Activated CD4-positive, alpha-beta T cell treated with anti-CD3 and anti-CD28 coated beads, Interleukin-2, amount 50 U/mL, for 1 hour (primary cell): ENCODE data around the gene GNAS-AS1.

Experiments used
- DNase-seq: peaks from one replicate; pipeline ENCODE4 v3.0.0-alpha.2; 2020

The GNAS-AS1 gene

DNA sequence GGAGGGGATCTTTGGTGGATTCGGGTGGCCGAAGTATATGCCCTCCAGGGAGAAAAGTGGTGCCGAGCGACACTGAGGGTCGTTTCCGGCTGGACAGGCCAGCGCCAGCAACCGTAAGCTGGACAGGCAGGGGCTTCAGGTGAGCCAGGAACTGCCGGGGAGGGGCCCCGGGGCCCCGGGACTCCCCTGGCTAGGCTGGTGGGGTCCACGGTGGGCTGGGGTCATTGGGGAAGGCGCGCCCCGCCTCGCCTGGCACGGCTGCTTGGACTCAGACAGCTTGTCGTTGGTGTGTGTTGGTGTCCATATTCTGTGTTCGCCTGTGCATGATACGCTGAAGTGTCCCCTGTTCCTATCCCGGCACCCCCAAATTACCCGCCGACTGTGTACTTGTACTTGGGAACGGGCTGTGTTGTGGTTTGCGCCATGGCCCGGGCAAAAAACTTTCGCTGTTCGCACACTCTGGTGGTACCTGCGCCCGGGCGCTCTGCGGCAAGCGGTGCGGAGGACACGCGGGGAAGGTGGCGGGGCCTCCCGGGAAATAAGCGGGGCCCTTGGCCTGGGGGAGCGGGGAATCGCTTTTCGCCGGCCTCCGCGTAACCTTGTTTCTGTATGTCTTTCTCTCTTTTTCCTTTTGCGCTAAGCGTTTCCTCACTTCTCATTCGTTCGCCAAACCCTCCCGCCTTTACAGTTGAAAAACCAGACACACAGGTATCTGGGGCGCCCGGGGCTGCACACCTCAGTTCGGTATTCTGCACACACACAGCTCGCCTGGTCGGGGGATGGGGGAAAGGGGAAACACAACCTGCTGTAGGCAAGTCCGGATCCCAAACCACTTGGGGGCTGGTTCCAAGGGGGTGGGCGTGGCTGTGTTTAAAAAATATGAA, 5.0 kb upstream of the GNAS-AS1 start:
- DNase-seq = no peak

DNA sequence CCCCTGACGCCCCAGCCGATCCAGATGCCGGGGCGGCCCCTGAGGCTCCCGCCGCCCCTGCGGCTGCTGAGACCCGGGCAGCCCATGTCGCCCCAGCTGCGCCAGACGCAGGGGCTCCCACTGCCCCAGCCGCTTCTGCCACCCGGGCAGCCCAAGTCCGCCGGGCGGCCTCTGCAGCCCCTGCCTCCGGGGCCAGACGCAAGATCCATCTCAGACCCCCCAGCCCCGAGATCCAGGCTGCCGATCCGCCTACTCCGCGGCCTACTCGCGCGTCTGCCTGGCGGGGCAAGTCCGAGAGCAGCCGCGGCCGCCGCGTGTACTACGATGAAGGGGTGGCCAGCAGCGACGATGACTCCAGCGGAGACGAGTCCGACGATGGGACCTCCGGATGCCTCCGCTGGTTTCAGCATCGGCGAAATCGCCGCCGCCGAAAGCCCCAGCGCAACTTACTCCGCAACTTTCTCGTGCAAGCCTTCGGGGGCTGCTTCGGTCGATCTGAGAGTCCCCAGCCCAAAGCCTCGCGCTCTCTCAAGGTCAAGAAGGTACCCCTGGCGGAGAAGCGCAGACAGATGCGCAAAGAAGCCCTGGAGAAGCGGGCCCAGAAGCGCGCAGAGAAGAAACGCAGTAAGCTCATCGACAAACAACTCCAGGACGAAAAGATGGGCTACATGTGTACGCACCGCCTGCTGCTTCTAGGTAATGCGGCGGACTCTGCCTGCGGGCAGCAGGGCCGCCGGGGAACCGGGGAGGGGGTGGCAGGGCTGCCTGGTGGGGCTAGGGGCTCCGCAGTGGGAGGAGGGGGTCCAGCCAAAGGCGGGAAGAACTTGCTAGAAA, 4.2 kb upstream of the GNAS-AS1 start:
- no peak for DNase-seq

DNA sequence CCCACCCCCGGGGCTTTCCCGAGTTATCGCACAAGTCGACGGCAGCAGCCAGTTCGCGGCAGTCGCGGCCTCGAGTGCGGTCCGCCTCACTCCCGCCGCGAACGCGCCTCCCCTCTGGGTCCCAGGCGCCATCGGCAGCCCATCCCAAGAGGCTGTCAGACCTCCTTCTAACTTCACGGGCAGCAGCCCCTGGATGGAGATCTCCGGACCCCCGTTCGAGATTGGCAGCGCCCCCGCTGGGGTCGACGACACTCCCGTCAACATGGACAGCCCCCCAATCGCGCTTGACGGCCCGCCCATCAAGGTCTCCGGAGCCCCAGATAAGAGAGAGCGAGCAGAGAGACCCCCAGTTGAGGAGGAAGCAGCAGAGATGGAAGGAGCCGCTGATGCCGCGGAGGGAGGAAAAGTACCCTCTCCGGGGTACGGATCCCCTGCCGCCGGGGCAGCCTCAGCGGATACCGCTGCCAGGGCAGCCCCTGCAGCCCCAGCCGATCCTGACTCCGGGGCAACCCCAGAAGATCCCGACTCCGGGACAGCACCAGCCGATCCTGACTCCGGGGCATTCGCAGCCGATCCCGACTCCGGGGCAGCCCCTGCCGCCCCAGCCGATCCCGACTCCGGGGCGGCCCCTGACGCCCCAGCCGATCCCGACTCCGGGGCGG, 3.4 kb upstream of the GNAS-AS1 start:
- DNase-seq = no peak

DNA sequence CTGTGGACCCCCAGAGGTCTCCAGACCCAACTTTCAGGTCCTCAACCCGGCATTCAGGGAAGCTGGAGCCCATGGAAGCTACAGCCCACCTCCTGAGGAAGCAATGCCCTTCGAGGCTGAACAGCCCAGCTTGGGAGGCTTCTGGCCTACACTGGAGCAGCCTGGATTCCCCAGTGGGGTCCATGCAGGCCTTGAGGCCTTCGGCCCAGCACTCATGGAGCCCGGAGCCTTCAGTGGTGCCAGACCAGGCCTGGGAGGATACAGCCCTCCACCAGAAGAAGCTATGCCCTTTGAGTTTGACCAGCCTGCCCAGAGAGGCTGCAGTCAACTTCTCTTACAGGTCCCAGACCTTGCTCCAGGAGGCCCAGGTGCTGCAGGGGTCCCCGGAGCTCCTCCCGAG, 2.8 kb upstream of the GNAS-AS1 start:
- no peak for DNase-seq

DNA sequence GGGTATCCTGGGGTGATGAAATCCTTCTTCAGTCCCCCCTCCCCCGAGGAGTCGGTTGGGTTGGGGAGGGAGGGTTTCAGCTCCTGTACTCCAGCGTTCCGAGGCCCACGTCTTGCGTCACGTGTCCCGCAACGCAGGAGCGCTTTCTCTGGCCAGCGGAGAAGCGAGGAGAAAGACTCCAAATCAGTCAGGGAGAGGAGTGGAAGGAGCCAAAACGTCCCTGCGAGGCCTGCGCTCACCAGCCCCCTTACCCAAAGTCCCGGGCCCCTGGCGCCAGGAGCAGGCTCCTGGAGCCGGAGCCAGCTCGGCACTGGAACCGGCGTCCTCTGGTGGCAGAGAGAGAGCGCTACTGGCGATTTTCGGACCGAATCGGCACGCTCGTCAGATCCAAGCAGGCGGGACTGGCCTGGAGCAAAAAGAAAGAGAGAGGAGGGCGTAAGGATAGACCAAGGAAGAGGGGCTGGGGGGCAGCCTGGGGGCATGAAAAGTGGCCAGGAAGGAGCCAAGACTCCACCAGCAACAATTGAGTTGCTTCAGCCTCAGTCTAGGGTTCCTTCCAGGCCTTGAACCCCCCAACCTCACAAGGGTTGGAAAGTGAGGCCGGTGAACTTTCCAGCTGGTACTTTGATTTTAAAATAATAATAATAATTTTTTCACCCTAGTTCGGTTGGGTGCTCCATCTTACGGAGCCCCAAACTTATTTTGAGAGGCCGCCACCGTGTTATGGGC, 2.0 kb upstream of the GNAS-AS1 start, which contains the start of gene GNAS:
Gene GNAS (plus strand): TSS at position 174 of the 729 bp plus-strand sequence.
- peak; percentile 52 for DNase-seq

DNA sequence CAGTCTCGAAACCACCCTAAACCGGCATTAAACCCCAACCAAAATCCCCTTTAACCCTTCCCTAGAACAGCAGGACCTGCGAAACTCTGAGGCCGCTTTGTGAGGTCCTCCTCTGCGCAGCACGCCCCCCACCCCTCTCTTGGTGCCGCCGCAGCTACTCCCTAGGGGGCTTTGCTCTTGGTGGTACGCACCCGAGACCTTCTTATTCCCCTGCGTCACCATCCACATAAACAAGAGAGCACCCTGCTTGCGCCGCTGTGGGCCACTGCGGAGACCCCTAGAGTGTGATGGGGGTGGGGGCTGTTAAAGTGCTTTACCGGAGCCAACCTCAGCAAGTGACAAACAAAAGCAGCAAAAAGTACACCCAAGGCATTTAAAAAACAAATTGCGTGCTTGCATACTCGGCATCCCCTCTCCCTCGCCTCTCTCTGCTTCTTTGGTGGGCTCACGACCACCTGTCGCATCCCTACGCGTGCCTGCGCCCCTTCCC, 1.3 kb upstream of the GNAS-AS1 start:
- DNase-seq = no peak

DNA sequence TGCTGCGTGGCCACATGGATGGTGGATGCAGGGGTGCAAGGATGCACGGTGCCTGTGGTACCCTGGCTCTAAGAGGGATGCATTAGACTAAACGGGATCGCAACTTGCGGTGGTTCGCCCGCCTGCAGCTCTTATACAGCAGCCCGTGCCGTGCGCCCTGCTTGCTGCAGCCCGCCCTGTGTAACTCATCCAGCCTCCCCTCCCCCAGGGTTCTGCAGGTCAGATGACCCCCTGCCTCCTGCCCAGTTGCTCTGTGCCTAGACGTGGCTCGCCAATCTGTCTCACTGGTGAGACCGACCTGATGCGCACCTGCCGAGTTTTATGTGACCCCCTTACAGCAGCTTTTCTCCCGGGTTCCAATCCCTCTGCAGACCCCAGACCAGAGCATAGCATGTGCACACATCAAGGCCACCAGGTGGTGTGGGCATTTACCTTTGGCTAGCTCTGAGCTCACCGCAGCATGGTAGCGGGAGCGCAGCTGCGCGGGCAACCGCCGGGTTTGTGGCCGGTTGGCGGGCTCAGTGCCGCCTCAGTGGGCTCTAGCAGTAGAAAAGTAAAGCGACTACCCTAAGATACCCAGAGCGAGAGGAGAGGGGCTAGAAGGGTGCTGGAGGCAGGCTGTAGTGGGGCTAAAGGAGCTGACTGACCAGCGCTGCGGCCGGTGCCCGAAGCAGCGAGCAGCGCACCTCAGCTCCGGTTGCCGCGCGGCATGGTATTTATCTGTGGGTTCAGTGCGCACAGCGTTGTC, 693 bp upstream of the GNAS-AS1 start:
- DNase-seq = no peak

DNA sequence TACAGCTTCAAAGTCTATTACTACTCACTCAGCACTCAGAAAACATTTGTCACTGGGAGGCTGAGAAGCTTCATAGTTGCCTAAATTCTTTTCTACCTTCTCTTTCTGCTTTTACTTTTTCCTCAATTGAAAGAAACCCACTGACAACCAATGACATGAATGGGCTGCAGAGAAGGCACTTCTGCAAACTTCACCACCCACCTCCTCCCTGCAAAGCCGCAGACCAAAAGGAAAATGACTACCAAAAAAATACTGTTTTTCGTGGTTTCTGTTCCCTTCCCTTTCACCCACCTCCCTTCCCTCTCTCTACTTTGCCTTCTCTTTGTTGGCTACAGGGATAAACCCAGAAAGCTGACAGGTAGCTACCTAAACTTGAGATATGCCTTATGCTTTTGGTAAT, 3.2 kb downstream of the GNAS-AS1 start:
- DNase-seq = no peak

DNA sequence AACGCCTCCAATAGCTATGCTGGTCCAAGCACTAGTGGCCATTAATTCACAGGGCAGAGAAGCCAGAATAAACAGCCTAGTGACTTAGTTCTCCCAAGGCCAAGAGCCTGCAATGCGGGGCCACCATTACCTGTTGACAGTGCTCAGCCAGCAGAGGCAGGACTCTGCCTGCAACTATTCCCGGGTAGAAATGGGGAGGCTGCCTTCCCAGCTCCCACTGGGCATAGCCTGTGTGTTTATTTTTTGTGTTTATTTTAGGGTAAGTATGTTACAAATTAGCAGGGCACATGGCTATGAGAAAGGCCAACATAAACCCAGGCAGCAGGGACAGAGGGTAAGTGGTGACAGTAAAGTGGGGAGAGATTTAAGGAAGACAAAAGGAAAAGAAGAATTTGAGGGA, 5.0 kb downstream of the GNAS-AS1 start:
- DNase-seq = no peak

DNA sequence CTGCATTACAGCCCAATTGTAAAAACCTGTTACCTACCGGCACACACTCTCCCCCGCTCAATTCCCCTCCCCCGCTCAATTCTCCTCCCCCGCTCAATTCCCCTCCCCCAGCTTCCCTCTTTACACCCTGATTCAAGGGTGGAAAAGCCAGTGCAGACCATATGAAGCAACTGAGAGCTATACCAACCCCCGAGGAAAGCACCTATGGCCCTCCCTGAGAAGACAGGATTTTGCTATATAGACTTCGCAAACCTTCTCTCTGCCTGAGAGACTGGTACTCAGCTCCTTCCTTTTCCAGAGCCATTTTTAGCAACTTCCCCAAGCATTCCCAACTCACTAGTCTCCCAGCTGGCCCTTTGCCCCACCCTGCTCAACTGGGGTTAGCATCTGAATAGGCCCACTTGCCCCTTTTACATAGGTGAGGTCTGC, 7.6 kb downstream of the GNAS-AS1 start:
- no peak for DNase-seq

DNA sequence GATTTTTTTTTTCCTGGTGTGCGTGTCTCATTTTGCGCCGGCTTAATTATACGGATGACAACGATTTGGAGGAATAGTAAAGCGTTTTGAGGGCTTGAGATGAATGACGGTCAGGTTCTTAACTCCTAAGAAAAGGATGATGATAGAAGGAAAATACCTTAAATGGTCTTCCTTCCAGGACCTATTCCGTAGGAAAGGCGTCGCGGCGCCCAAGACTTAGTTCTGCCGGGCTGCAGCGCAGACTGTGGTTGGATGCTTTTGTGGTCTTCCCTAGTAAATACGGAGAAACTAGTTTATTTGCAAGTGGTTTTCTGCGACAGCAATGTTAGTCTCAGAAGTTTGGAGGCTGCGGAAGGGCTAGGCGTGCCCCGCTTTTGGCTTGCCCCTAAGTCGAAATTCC, 8.4 kb downstream of the GNAS-AS1 start:
- no peak for DNase-seq

DNA sequence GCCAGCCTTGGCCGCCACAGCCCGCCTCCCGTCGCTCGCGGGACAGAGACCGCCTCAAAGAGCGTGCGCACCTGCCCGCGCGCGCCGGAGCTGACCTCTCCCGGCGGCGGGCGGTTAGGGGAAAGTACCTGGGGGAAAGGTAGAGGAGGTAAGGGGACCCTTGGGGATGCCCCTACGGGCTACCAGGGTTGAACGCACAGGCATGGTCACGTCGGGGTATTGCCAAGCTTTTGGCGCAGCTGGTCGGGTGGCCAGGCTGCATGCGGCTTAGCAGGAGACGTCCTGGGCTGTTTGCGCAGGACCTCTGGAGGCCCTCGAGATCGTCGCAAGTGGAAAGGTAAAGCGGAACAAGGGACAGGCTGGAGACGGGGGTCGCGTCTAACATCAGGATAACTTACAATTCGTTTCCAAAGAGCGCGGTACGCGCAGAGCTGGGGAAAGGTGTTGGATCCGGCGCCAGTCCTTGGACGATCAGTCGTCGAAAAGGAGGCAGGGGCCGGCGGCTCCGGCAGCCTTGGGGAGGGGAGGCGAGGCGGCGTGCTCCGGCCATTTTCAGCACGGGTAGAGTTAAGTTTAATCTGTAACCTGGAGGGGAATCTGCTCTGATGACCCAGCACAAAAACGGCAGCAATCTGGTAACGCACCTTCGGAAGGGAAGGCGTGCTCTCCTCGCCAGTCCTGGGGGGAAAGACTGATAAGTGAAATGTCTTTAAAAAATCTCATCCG, 9.0 kb downstream of the GNAS-AS1 start:
- DNase-seq = no peak

DNA sequence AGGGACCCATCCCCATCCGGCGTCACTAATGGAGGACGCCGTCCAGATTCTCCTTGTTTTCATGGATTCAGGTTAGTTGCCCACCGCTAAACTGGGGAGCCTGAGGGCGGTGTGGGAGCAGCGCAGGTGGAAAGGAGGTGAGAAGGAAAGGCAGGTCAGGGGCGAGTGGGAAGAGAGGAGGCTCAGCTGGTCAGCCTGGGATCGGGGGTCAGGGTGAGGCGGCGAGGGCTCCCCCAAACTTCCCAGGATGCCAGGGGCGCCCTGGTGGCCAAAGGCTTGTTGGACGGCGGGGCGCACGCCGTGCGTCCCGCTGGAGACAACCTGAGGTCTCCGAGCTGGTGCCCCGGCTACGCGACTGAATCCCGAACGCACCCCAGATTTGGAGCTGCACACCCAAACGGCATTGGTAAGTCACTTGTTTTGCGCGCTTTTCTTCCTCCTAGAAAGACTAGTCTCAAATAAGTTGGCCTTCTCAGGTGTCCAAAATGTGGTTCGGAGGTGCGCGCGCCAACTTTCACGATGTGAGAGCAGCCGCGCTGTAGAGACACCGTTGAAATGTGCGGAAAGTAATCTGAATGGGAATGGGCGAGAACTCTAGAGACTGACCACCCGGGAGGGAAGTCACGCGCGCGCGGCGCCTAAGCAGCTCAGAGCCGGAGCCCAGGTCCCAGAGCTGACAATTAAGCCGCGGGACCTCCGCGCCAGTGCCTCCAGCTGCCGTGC, 9.7 kb downstream of the GNAS-AS1 start:
- DNase-seq = no peak

DNA sequence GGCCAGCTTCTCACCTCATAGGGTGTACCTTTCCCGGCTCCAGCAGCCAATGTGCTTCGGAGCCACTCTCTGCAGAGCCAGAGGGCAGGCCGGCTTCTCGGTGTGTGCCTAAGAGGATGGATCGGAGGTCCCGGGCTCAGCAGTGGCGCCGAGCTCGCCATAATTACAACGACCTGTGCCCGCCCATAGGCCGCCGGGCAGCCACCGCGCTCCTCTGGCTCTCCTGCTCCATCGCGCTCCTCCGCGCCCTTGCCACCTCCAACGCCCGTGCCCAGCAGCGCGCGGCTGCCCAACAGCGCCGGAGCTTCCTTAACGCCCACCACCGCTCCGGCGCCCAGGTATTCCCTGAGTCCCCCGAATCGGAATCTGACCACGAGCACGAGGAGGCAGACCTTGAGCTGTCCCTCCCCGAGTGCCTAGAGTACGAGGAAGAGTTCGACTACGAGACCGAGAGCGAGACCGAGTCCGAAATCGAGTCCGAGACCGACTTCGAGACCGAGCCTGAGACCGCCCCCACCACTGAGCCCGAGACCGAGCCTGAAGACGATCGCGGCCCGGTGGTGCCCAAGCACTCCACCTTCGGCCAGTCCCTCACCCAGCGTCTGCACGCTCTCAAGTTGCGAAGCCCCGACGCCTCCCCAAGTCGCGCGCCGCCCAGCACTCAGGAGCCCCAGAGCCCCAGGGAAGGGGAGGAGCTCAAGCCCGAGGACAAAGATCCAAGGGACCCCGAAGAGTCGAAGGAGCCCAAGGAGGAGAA, 10.5 kb downstream of the GNAS-AS1 start:
- DNase-seq = no peak

DNA sequence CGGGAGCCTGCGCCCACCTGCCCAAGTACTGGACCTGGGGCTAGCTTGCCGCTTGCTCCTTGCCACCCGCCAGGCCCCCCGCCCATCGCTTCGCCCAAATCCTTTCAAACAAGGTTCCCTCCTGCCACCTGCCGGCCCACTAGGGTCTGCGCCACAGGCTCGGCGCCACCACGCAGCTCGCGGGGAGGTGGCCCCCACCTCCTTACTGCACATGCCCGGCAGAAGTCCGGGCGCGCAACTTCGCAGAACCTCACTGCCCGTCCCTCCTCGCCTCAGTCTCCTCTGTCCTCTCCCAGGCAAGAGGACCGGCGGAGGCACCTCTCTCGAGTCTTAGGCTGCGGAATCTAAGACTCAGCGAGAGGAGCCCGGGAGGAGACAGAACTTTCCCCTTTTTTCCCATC, 11.2 kb downstream of the GNAS-AS1 start:
- peak; percentile 48 for DNase-seq

DNA sequence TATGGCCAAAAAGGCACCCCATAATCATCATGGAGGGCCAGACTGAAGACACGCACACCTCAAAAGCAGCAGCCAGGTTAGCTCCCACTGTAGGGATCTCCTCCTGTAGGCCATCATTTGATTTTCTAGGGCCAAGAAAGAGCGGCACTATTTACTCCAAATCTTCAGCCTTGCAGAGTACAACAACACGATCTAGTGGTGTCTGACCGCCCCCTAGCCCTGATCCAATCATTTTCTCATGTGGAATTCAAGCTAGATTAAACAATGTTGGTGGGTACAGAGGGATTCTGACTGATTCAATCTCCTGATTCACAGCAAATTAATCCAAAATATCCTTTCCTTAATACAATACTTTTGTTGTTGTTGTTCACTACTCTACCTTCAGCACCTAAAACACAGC, 12.5 kb downstream of the GNAS-AS1 start:
- DNase-seq = no peak

DNA sequence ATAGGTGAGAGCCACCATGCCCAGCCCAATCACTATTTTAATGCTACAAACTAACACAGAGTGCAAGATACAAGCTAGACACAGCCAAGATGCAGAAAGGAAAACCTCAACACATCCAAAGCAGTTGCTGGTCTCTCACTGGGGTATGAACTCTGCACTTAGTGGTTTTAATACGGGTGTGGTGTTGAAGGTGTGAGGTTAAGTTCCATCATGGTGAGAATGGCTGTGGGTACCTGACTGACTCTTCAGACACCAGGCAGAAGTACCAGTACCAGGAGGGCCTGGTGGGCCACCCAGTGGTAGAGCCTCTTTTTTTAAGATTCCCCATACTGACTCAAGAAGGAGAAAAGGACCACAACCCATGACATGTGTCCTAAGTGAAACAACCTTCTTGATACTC, 13.0 kb downstream of the GNAS-AS1 start:
- no peak for DNase-seq

DNA sequence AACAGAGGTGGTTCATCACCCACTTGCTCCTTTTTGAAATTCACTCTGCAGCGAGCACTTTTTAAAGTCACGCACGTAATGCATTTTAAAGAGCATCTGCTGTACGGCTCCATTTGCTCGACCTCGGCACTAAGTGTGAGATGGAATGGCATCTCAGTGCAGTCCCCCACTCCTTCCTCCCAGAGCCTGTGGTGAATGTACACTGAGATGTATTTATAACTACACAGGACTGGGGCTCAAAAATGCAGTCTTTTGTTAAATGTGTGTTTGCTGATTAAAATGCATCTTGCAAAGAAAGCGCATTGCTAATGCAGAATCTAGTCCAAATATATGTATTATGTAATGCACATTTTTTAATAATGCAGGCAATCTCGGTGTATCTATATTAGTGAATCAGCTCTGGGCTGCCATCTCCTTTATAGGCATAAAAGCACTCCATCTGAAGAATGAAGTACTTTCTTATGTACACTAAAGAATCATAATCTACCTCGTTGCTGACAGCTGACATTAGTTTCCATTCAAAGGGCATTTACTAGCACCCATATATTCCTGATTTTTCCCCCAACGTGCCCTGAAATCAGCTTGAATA, 14.0 kb downstream of the GNAS-AS1 start:
- DNase-seq = no peak

DNA sequence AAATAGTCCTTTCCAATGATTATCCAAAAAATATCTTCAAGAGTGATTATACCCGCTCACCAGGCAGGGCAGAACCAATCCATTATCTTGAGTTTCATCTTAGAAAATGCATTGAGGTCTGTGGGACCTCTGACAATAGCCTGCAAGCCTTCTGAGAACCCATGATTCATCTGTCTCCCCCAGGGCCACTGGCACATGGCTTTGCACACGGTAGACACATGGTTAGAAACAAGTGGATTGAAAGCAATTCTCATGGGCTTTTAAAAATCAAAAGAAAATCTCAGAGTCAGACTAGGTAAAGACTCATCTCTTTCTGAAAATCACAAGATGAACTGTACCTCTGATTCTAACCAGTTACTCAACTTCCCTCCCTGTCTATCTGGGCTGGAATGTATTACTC, 15.5 kb downstream of the GNAS-AS1 start:
- no peak for DNase-seq
